ENCODE results near the gene DYRK4.
A peak's percentile ranks its signal among the peaks of the same experiment; 100 is the strongest.
"Not testable (repeated sequence)": the region's sequence is repeated elsewhere in the genome, so short reads cannot be mapped to it uniquely, and the experiment has no call there.

Gene DYRK4, protein sequence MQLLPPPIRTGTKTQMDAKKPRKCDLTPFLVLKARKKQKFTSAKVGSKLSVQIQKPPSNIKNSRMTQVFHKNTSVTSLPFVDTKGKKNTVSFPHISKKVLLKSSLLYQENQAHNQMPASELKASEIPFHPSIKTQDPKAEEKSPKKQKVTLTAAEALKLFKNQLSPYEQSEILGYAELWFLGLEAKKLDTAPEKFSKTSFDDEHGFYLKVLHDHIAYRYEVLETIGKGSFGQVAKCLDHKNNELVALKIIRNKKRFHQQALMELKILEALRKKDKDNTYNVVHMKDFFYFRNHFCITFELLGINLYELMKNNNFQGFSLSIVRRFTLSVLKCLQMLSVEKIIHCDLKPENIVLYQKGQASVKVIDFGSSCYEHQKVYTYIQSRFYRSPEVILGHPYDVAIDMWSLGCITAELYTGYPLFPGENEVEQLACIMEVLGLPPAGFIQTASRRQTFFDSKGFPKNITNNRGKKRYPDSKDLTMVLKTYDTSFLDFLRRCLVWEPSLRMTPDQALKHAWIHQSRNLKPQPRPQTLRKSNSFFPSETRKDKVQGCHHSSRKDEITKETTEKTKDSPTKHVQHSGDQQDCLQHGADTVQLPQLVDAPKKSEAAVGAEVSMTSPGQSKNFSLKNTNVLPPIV

DNA sequence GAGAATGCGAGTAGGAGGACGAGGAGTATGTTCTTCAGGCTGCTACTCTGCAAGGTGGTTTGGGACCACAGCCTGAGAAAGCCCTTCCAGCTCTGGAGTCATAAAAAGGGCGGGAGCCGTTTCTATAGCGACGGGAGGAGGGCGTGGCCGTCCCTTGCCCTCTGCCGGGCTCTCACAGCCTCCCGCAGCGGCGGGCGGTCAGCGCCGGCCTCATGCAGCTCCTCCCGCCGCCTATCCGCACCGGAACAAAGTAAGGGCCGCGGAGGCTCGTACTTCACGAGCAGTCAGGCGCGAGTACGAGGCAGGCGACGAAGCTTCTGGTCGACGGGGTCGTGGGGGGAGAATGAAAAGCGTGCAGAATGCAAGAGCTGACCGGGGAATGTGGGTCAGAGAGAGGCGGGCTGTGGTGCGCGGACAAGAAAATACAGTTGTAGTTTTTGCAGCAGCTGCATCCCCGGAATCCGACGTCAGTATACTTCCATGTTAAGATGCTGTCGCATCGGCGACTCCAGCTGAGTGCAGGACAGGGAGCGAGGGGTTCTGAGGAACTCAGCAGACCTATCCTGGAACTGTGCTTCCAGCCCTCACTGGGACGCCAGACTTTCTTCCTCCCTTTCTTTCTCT, at the start of gene DYRK4:
Gene DYRK4 (plus strand): TSS at position 175 of the 624 bp plus-strand sequence. CDS start 38 bp downstream, at position 213.
- DNase-seq (ENCODE audit: low read depth, low spot score): peak; percentile 98

DNA sequence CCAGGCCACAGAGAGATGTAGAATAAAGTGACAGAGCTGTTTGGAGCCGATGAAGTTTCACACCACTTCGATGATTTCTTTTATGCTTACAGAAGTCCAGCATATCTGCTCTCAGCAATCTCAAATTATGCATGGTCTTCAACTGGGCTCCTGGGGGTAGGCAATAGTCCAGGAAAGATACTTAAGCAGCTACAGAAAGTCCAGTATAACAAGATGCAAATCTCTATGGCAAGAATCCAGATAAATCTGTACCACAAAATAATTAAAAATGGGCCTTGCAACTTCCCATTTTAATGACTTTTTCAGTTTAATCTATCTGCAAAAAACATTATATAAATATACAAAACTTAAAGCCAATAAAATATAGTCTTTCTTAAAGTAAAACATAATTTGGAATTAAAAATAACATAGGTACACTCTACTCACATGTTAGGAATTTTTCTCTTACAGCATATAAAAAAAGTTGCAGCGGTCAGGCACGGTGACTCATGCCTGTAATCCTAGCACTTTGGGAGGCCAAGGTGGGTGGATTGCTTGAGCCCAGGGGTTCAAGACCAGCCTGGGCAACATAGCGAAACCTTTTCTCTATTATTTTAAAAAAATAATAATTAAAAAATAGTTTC, 43.8 kb upstream of the DYRK4 start:
- no peak for DNase-seq (ENCODE audit: low read depth, low spot score)

DNA sequence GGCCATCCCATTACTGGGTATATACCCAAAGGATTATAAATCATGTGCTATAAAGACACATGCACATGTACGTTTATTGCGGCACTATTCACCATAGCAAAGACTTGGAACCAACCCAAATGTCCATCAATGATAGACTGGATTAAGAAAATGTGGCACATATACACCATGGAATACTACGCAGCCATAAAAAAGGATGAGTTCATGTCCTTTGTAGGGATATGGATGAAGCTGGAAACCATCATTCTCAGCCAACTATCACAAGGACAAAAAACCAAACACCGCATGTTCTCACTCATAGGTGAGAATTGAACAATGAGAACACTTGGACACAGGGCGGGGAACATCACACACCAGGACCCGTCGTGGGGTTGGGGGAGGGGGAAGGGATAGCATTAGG, 38.6 kb upstream of the DYRK4 start:
- DNase-seq (ENCODE audit: low read depth, low spot score): not testable (repeated sequence)

DNA sequence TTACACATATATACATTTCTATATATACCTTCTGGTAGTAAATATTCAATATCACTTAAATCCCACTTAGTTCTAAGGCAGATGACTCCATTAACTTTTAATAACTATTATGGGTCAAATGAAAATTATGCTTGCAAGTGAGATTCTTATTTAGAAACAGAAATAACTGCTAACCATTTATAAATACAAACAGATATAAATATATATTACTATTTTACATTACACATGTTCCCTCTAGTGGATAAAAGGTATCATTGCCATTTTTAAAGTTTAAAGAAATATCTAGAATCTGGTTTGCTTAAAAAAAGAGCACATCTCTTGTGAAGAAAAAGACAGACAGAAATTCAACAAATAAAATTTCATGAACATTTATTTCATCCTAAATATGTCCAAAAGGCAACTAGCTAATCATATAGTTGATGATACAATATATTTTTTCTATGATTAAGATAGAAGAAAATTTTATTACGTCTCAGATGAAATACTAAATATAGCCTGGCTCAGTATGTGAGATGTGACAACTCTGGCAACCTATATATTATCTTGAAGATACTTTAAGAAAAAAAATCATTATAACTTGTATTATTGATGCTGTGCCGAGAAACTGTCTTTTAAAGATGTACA, 35.0 kb upstream of the DYRK4 start:
- no peak for DNase-seq (ENCODE audit: low read depth, low spot score)

DNA sequence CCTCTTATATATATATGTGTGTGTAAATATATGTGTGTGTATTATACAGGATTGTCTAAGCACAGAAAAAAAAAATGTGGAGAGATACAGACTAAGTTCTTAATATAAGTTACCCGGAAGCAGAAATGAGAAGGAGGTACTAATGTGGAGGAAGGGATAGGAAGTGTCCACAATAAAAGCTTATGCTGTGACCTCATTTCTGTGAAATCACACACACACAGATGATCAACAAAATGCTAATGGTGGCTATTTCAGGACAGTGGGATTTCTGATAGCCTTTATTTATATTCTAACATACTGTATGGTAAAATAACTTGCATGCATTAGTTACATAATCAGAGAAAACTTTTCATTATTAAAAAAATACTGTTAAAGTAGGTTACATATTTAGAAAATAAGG, 31.8 kb upstream of the DYRK4 start:
- no peak for DNase-seq (ENCODE audit: low read depth, low spot score)

DNA sequence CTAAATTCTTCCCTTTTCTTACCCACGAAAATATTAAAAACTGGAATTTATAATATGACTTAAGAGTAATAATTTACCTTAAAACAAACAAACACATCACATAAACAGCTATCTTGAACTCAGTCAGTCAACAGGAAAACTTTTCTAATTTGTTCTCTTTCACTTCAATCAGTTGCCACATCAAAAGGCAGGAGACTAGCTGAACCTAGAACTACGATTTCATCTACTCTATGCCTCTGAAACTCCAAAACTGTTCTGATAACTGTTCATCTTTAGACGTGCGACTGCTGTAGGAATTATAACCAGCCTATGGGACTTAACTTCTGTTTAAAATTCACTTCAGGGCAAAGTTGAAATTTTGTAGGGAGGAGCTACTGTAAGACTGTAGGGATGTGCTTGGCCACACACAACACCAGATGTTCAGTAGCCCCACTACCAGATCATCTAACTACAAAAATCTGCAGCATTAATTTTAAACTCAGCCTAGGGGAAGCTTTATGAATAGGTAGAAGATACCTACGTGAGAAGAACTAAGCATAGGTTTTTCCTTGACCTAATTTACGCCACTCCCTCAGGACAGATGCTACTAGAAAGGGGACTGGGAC, 30.9 kb upstream of the DYRK4 start:
- DNase-seq (ENCODE audit: low read depth, low spot score): no peak

DNA sequence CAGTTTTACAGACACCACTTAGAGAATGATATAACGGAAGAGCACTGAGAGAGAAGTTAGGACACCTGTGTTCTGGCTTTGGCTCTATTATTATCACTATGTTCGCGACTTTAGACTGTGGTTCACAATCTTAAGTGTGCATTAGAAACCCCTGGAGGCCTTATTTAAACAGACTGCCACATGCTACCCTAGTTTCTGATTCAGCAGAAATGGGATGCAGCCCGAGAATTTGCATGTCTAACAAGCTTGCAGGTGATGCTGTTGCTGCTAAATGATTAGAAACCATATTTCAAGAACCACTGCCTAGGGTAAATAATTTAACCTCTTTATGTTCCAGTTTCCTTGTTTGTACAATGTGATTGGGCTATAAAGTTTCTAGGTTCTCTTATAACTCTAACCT, 26.9 kb upstream of the DYRK4 start:
- no peak for DNase-seq (ENCODE audit: low read depth, low spot score)

DNA sequence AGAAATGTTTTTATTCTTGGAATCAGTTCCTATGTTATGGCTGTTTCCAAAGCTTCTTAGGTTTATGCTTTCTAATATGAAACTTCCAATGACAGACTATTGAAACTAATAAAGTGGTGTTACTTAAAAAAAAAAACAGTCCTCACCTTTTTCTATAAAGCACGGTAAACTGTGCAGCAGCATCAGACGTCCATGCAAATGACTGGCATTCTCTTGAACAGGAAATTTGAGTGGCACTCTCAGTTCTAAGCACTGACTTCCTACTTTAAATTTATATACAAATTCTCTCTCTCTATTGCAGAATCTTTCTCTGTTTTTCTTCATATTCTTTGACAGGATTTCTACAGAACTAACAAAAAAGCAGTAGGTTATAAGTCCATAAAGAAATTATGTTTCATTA, 26.1 kb upstream of the DYRK4 start:
- no peak for DNase-seq (ENCODE audit: low read depth, low spot score)

DNA sequence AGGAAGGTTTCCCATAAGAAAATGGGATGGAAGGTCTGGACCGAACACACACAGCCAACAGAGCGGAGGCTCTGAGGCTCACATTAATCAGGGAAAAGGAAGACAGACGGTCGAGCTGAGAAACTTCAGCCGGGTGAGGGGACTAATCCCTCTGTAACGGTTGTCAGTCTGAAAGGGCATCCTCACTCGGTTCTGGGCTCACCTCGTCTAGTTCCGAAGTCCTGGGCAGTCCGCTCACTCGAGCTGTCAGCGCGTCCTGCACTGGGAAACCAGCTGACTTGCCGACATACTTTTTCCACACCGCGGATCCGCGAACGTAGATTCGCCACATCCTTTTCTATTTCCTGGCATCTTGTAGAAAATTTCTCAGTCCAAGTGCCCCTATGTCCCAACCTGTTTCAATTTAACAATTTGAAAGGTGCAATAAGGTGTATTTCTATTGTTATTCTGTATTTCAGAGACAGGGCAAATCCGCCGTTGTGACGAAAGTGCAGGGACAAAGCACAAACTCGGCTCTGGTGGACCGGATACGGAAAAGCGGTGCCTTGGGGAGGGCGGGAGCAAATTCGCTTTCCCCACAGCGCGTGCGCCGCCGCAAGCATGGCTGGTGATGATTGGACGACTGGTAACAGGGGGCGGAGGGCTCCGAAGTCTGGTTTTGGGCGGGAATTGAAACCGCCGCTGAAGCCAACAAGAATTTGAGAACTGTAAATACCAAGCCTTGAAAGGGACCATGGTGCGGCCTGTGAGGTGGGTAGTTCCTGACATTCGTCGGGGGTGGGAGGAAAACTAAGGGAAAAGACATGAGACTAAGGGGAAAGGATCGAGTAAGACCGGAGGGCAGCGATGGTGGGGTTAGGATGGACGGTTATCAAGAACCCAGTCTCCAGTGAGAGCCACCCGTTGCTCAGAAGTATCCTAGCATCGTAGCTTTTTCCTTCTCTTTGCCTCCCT, 23.5 kb upstream of the DYRK4 start, which contains the start of gene RAD51AP1:
Gene RAD51AP1 (plus strand): TSS at position 684 of the 954 bp plus-strand sequence. CDS start 50 bp downstream, at position 734.
- peak; percentile 99 for DNase-seq (ENCODE audit: low read depth, low spot score)

DNA sequence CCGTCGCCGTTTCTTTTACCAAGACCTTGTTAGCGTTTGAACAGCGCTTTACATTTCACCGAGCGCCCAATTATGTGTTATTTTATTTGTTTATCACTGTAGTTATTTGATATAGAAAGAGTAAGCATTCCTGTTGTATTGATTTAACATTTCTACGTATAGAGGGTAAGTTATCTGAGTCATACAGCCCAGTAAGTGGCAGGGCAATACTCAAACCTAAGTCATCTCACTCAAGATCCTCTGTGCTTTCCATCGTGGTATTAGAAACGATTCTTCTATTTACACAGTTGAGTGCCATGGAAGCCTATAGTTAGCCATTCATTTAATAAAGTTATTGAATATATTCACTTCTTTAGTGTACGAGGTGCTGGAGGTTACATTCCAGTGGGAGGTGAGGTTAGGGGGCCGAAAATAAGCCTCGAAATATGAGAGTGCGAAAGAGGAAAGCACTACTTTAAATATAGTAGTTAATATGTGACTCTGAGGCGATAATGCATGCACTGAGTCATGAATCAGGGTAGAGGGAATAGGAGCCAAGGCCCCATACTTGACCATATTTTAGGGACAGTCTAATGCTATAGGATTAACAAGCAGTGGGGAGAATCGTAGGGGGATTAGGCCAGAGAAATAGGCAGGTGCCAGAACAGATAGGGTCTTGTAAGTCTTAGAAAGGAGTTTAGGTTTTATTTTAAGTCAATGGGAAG, 22.7 kb upstream of the DYRK4 start:
- DNase-seq (ENCODE audit: low read depth, low spot score): no peak

DNA sequence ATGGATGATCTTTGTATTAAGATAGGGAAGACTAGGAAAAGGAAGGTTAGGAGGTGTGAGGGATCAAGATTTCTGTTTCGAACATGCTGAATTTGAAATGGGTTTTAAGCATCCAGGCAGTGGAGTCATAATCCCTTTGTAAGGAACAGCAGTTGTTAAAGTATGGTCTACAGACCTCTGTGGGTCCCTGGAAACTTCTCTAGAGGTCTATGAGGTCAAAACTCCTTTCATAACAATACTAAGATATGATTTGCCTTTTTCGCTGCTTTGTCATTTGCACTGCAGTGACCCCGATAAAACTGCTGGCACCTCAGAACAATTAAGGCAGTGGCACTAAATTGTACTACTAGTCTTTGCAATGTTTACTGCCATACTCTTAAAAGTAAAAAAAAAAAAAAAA, 21.8 kb upstream of the DYRK4 start:
- DNase-seq (ENCODE audit: low read depth, low spot score): no peak

DNA sequence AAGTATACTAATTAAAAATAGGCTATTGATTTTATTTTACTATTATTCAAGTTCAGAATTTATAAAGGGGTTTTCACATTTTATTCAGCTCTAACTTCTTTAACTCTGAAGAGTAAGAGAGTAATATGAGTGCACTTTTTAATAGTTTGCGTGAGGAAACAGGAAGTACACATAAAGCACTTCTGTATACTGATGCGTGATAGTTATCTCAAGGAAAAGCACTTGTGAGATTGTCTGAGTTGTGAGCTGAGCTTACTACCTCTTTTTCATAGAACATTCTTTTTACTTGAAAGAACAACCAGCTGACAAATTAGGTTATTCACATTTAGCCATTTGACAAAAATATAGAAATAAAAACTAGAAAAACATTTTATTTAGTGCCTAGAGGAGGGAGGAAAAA, 21.4 kb upstream of the DYRK4 start:
- no peak for DNase-seq (ENCODE audit: low read depth, low spot score)

DNA sequence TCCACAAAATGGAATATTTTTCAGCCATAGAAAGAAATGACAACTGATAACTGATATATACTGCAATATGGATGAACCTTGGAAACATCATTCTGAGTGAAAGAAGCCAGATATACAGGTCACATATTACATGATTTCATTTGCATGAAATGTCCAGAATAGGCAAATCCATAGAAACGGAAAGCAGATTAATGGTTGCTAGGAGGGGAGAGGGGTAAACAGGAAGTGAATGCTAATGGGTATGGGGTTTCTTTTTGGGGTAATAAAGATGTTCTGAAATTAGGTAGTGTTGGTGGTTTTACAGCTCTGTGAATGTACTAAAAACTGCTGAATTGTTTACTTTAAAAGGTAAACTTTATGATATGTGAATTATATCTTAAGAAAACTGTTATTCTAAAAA, 16.8 kb upstream of the DYRK4 start:
- no peak for DNase-seq (ENCODE audit: low read depth, low spot score)

DNA sequence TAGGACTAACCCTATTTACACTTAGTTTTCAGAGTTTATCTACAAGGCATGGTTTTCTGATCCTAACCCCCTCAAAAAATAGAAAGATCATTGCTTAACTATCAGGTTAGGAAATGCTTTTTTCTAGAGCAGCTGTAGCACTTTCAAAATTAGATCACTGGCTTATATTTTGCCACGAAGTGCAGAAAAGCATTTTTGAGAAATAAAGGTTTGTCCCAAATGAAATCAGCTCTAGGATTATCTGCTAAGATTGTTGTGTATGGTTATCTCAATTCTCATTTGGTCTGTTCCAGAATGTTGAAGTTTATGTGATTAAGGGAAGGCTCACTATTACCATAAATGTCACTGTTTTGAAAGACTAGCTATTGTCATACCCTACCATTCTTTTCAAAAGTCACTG, 9.8 kb upstream of the DYRK4 start:
- DNase-seq (ENCODE audit: low read depth, low spot score): no peak

DNA sequence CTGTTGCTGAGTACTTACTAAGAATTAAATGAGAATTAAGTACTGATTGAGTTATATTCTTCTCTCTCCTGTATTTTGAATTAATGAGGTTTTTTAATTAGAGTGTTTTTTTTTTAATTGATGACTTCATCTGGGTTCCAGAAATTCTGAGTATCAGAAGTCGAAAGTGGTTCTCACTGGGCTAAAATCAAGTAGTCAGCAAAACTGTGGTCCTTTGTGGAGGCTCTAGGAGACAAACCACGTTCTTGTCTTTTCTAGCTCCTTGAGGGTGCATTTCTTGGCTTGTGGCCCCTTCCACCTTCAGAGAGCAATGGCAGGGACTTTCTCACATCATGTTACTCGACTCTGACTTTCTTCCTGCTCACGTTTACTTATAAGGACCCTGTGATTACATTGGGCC, 8.1 kb upstream of the DYRK4 start:
- DNase-seq (ENCODE audit: low read depth, low spot score): no peak

DNA sequence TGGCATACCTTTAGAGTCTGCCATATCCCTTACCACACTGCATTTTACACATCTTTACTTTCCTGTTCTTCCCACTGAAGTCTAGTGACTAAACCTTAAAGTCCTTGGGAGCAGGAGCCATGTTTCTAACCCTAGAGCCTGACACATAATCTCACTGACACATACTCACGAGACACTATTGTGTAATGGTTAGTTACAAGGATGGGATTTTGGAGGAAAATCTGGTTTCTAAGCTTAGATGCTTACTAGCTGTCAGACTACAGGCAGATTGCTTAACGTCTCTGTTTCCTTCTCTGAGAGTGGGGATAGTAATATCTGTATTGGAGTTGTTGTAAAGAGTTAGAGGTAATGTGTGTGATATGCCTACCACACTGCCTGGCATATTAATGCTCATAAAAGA, 6.2 kb upstream of the DYRK4 start:
- no peak for DNase-seq (ENCODE audit: low read depth, low spot score)

DNA sequence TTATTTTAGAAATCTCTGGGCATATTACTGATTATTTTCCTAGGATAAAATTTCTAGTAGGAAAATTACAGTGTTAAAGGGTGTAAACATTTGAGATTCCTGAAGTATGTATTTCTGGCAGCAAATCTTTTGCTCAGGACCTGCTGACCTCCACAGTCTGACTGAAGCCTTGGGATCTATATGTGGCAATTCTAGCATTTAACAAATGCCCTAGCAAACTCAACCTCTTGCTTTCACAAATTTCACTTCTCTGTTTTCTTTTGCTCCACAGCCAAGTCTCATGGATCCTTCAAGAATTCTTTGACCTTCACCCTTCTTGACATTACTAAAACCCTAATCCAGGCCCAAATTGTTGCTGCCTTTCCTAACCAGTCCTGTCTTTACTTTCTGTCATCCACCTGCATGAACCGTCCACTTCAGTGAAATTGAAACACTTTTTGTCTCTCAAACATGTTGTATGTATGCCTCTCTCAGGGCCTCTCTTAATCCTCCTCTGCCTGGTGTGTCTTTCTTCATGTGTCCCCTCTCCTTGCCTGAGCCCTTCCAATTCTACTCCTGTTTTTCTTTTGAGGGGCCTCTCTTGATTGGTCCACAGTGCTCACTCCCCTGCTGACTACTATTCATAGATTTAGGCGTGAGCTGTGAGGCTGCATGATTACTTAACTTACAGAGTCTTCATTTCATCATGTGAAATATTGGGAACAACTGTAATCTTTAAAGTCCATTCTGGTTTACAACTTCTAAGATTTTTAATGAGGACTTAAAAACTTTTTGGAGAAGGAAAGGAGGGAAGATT, 5.1 kb upstream of the DYRK4 start:
- DNase-seq (ENCODE audit: low read depth, low spot score): no peak

DNA sequence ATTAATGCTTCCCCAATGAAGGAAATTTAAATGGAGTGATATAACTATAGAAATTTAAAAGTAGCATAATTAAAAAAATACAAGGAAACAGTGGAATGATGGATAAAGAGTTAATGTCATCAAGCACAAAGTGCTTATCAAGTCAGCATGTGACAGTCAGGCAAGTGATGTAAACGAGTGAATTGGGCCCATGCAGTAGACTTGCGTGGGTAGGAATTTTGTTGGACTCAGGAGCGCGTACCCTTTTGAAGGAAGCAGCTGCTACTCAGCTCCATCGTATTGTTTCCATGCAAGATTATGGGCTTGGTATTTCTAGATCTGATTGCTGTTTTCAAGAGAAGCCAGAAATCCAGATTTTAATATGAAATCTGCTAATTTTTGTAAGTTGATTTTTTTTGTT, 4.4 kb upstream of the DYRK4 start:
- no peak for DNase-seq (ENCODE audit: low read depth, low spot score)

DNA sequence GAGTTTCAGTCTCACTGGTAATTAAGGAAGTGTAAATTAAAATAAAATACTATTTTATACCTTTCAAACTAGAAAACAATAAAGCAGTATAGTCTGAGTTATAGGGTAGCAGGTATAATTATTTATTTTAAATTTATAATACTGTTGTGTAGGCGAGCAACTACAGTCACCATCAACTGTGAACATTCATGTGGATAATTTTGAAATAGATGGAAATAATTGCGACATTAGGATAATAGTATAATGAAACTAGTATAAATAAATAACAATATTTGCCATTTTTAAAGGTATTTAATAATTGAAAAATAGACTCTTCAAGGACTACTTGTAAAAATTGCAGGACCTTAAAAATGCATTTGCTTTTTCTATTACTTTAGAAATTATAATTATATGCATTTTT, 3.8 kb upstream of the DYRK4 start:
- no peak for DNase-seq (ENCODE audit: low read depth, low spot score)
